PC-3 (cell line): ENCODE measurements around the gene FAM151B.
"Not testable (repeated sequence)": the region's sequence is repeated elsewhere in the genome, so short reads cannot be mapped to it uniquely, and the experiment has no call there.

Experiments
- CTCF ChIP-seq: fragments of 300-600 bp; sonication (generic); conservative IDR thresholded peaks from 2 replicates; pipeline ENCODE4 v1.5.1; 2017; ENCODE audit warnings: antibody characterized with exemption, low read depth, mild to moderate bottlenecking, low read length
- EZH2 ChIP-seq: fragments of 300-600 bp; sonication (generic); IDR thresholded peaks from one replicate; pipeline ENCODE4 v1.6.1; 2017; ENCODE audit warnings: antibody characterized with exemption, mild to moderate bottlenecking, low read length; ENCODE audit not compliant: unreplicated experiment
- EZH2phosphoT487 ChIP-seq: fragments of 300-600 bp; sonication (generic); IDR thresholded peaks from 2 replicates; pipeline ENCODE4 v1.6.1; 2018; ENCODE audit warnings: mild to moderate bottlenecking, antibody characterized with exemption, low read length, borderline replicate concordance

- TF ChIP-seq CTCF, EZH2phosphoT487, EZH2: not testable (repeated sequence)
Observed at GRCh38 chr5:80470631-80471030, 17.3 kb upstream of the FAM151B start.
